ENCODE measurements around the gene GMNN.

DNA sequence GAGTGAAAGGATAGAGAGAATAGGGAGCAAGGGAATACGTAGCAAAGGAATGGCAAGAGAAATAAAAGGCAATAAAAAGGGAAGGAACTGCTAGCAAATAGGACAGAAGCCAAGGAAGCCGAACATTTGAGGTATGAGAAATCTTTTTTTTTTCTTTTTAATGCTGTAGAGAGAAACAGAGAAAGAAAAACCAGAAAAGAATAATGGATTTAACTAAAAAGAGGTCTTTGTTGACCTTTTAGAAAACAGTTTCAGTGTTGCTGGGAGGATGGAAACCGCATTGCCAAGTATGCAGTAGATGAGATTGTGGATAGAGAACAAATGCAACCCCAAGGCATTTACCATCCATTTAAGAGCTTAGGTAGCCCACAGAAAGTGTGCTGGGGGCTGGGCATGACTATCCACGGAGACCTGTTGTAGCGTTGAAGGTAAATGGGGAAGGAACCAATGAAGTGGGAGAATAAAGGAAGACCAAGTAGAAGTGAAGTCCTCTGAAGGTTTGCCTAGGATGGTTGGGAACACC lies 32.5 kb upstream of the GMNN start:
- TF ChIP-seq, protein P1, sequence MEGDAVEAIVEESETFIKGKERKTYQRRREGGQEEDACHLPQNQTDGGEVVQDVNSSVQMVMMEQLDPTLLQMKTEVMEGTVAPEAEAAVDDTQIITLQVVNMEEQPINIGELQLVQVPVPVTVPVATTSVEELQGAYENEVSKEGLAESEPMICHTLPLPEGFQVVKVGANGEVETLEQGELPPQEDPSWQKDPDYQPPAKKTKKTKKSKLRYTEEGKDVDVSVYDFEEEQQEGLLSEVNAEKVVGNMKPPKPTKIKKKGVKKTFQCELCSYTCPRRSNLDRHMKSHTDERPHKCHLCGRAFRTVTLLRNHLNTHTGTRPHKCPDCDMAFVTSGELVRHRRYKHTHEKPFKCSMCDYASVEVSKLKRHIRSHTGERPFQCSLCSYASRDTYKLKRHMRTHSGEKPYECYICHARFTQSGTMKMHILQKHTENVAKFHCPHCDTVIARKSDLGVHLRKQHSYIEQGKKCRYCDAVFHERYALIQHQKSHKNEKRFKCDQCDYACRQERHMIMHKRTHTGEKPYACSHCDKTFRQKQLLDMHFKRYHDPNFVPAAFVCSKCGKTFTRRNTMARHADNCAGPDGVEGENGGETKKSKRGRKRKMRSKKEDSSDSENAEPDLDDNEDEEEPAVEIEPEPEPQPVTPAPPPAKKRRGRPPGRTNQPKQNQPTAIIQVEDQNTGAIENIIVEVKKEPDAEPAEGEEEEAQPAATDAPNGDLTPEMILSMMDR (conservative IDR thresholded peaks at IDR 0.05; ENCODE audit: low read depth, low read length) = no peak
- TF ChIP-seq EZH2 (IDR thresholded peaks at IDR 0.05; ENCODE audit: low read length, unreplicated experiment) = no peak
